Osteoblast (primary cell): Measurements from ENCODE around the gene CIB4. TPM values are rescaled to one million over a fixed set of nuclear protein-coding genes. Genes with fewer than 3 reads are reported as not detected.

ENCODE experiments used
- DNase-seq: peaks from one replicate; pipeline ENCODE4 v3.0.0; 2011; ENCODE audit warnings: low spot score, mixed read lengths; ENCODE audit not compliant: insufficient read length; ENCODE audit errors: missing footprints
- H2AFZ ChIP-seq: 2 replicates; pipeline ENCODE4 v1.6.0; 2011; ENCODE audit warnings: mild to moderate bottlenecking, low read length
- H3K27ac ChIP-seq: 2 replicates; pipeline ENCODE4 v1.5.1; 2011; ENCODE audit warnings: mild to moderate bottlenecking, low read depth, low read length, moderate library complexity
- H3K27me3 ChIP-seq: 2 replicates; pipeline ENCODE4 v1.6.0; 2012; ENCODE audit warnings: mild to moderate bottlenecking, control low read depth, inconsistent platforms, low read length, moderate library complexity; ENCODE audit not compliant: insufficient read depth
- H3K36me3 ChIP-seq: 2 replicates; pipeline ENCODE4 v1.5.1; 2011; ENCODE audit warnings: mild to moderate bottlenecking, low read length, control low read depth, moderate library complexity; ENCODE audit not compliant: insufficient read depth
- H3K4me1 ChIP-seq: 2 replicates; pipeline ENCODE4 v1.5.1; 2011; ENCODE audit warnings: mild to moderate bottlenecking, low read length, control low read depth, moderate library complexity; ENCODE audit not compliant: insufficient read depth
- H3K4me2 ChIP-seq: 2 replicates; pipeline ENCODE4 v1.6.0; 2011; ENCODE audit warnings: mild to moderate bottlenecking, low read length; ENCODE audit not compliant: insufficient read depth
- H3K4me3 ChIP-seq: fragments of 200-600 bp; sonication (generic); 3 replicates; pipeline ENCODE4 v1.5.1; 2012; ENCODE audit warnings: mild to moderate bottlenecking, low read length, inconsistent platforms; ENCODE audit not compliant: insufficient read depth
- H3K79me2 ChIP-seq: 2 replicates; pipeline ENCODE4 v1.6.0; 2012; ENCODE audit warnings: mild to moderate bottlenecking, low read length, control low read depth, inconsistent platforms; ENCODE audit not compliant: insufficient read depth
- H3K9me3 ChIP-seq: 2 replicates; pipeline ENCODE4 v1.5.1; 2011; ENCODE audit warnings: low read depth, low read length, control low read depth
- H4K20me1 ChIP-seq: 2 replicates; pipeline ENCODE4 v1.6.0; 2012; ENCODE audit warnings: mild to moderate bottlenecking, low read length, control low read depth; ENCODE audit not compliant: insufficient read depth
- total RNA-seq: library from RNA; depleted of rRNA; stranded (reverse); fragments of >200 nt; gene quantifications from 2 replicates; pipeline ENCODE4 v1.2.3, GENCODE V29; 2012
- TF ChIP-seq, protein P1 (sequence below): IDR thresholded peaks from 2 replicates; pipeline ENCODE4 v1.5.1; 2011; ENCODE audit warnings: mild to moderate bottlenecking, low read depth, low read length, moderate library complexity; ENCODE audit errors: extremely low read depth

CIB4 gene
- total RNA-seq, 1 donor: not detected

DNA sequence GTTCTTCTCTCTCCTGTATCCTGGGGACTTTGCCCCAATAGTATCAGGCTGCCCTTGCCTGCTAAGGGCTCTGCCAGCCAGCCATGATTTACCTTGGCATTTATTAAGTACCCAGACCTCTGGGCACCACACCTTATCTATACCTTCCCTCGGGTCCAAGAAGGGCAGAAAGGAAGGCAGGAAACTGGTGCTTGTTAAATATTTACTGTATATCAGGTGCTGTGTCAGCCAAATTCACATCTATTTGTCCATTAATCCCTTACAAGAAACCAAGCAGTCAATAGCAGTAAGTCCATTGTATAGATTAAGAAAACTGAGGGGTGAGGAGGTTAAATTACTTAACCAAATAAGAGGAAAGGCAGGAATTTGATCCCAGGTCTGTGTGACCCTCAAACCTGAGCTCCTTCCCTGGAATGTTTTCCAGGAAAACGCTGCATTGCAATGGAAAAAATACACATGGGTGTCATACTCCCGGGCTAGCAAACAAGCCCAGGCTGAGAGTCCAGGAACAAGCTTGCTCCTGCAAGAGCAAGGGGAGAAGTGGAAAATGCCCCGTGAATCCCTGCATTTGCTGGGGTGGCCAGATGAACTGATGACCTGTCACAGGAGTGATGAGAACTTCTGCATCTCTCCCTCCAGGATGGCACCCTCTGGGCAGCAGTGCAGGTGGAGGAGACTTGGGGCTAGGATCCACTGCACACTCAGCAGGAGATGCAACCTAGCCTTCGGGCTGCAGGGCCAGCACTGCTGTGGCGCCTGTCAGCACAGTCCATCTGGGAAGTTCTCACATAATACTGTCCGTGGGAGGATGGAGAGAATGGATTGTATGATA lies 30.4 kb downstream of the CIB4 start:
- Histone ChIP-seq H3K27ac (no peak overlapping the region), H3K9me3 (no peaks in the 10 kb centered on the region), H3K4me3 (no peak overlapping the region), H3K4me1 (no peaks in the 10 kb centered on the region), H3K27me3 (peaks cover 63% of the 10 kb centered on the region), H3K79me2 (no peaks in the 10 kb centered on the region), H4K20me1 (no peaks in the 10 kb centered on the region), H3K4me2 (no peak overlapping the region), H2AFZ (no peak overlapping the region), H3K36me3 (no peaks in the 10 kb centered on the region)
- TF ChIP-seq, protein P1, sequence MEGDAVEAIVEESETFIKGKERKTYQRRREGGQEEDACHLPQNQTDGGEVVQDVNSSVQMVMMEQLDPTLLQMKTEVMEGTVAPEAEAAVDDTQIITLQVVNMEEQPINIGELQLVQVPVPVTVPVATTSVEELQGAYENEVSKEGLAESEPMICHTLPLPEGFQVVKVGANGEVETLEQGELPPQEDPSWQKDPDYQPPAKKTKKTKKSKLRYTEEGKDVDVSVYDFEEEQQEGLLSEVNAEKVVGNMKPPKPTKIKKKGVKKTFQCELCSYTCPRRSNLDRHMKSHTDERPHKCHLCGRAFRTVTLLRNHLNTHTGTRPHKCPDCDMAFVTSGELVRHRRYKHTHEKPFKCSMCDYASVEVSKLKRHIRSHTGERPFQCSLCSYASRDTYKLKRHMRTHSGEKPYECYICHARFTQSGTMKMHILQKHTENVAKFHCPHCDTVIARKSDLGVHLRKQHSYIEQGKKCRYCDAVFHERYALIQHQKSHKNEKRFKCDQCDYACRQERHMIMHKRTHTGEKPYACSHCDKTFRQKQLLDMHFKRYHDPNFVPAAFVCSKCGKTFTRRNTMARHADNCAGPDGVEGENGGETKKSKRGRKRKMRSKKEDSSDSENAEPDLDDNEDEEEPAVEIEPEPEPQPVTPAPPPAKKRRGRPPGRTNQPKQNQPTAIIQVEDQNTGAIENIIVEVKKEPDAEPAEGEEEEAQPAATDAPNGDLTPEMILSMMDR: no peak
- no peak for DNase-seq

DNA sequence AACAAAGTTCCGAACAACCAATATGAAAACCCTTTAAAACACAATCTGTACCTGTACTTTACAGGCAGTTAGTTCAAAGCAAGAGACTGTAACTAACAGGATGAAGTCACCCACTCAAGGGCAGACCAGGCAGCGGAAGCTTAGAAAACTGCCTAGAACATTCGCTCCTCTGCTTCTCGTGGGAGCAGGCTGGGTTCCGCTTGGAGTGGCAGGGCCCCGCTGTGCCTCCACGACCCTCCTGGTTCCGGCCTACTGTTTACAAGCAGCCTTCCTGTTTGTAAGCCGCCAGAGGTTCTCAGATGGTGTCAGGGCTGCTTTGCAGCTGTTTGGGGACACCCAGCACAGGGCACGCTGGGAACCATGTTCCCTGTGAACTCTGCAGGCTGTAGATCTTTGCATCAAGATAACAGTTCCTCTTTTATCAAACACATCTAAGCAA lies 31.3 kb downstream of the CIB4 start:
- DNase-seq: peak; percentile 70
- H3K4me3 ChIP-seq: no peak overlapping the region
- no peak overlapping the region for H3K27ac ChIP-seq
- H3K27me3 ChIP-seq: peaks cover 55% of the 10 kb centered on the region
- no peaks in the 10 kb centered on the region for H3K9me3 ChIP-seq
- TF ChIP-seq, protein P1: no peak
- no peaks in the 10 kb centered on the region for H3K4me1 ChIP-seq
- no peaks in the 10 kb centered on the region for H3K36me3 ChIP-seq
- H2AFZ ChIP-seq: no peak overlapping the region
- no peaks in the 10 kb centered on the region for H4K20me1 ChIP-seq
- H3K4me2 ChIP-seq: no peak overlapping the region
- no peaks in the 10 kb centered on the region for H3K79me2 ChIP-seq

DNA sequence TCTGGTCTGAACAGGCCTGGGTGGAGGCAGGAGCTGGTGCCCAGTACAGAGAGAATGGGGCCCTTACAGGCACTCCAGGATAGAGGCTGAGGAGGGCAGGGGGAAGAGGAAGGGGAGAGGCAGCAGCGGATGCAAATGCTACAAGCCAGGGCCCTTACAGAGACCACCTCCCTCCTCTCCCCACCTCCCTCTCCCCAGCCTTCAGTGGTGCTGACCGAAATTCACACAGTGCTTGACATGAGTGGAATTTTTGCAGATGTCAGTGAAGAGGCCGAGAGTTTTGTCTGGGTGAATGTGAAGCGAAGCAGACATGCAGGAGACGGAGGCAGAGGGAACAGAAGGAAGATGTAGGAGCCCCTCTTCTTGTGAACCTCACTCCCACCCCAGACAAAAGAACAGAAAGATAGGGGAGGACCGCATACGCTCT lies 31.9 kb downstream of the CIB4 start:
- TF ChIP-seq, protein P1: no peak
- Histone ChIP-seq H3K4me2 (no peak overlapping the region), H3K4me1 (no peaks in the 10 kb centered on the region), H3K79me2 (no peaks in the 10 kb centered on the region), H3K9me3 (no peaks in the 10 kb centered on the region), H3K4me3 (no peak overlapping the region), H3K36me3 (no peaks in the 10 kb centered on the region), H3K27ac (no peak overlapping the region), H2AFZ (no peak overlapping the region), H4K20me1 (no peaks in the 10 kb centered on the region), H3K27me3 (peaks cover 52% of the 10 kb centered on the region)
- no peak for DNase-seq

DNA sequence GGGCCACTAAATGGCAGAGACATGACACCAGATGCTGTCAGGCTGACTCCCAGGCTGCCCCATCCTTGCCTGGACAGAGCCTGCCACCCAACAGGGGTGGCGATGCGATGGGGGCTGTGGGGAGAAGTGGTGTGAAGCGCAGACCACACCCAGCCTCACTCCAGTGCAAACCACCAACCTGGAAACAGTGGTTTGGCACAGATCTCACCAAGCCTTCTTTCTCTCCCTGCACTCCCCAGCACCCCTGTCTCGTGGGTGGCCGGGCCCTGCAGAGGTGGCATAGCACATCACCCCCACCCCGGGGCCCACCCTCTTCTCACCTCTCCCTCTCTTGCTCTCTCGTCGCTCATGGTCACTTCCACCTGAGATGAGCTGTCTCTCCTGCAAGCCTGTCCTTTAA lies 32.6 kb downstream of the CIB4 start:
- Histone ChIP-seq H3K79me2 (no peaks in the 10 kb centered on the region), H3K27ac (no peak overlapping the region), H3K27me3 (peaks cover 53% of the 10 kb centered on the region), H3K36me3 (no peaks in the 10 kb centered on the region), H3K4me2 (no peak overlapping the region), H3K4me3 (no peak overlapping the region), H3K9me3 (no peaks in the 10 kb centered on the region), H3K4me1 (no peaks in the 10 kb centered on the region), H2AFZ (no peak overlapping the region), H4K20me1 (no peaks in the 10 kb centered on the region)
- peak; percentile 31 for DNase-seq
- TF ChIP-seq, protein P1: no peak
